ENCODE results near the gene C5orf22.
A peak's percentile ranks its signal among the peaks of the same experiment; 100 is the strongest.
"Not testable (repeated sequence)": the region's sequence is repeated elsewhere in the genome, so short reads cannot be mapped to it uniquely, and the experiment has no call there.

Gene C5orf22

GRCh38 chr5:31531888-31532547 lies at the start of gene C5orf22, which contains the start of gene DROSHA:
Gene C5orf22 (plus strand): TSS chr5:31532301. CDS start chr5:31532393, 92 bp downstream.
Gene DROSHA (minus strand): TSS chr5:31532093. CDS start chr5:31529059, 3,034 bp downstream.
- DNase-seq: peak; percentile 94

- no peak for DNase-seq
Measured at GRCh38 chr5:31485376-31486207, 46.5 kb upstream of the C5orf22 start.

GRCh38 chr5:31486441-31486840 lies 45.7 kb upstream of the C5orf22 start:
- no peak for DNase-seq

- no peak for DNase-seq
Measured at GRCh38 chr5:31487506-31487905, 44.6 kb upstream of the C5orf22 start.

GRCh38 chr5:31492869-31493268 lies 39.2 kb upstream of the C5orf22 start:
- DNase-seq: no peak

- no peak for DNase-seq
Measured at GRCh38 chr5:31495336-31495735, 36.8 kb upstream of the C5orf22 start.

GRCh38 chr5:31496301-31496700 lies 35.8 kb upstream of the C5orf22 start:
- DNase-seq: no peak

- DNase-seq: no peak
Measured at GRCh38 chr5:31496891-31497290, 35.2 kb upstream of the C5orf22 start.

GRCh38 chr5:31500256-31500655 lies 31.8 kb upstream of the C5orf22 start:
- DNase-seq: no peak

- DNase-seq: no peak
Measured at GRCh38 chr5:31502506-31502905, 29.6 kb upstream of the C5orf22 start.

- DNase-seq: no peak
Measured at GRCh38 chr5:31504529-31504928, 27.6 kb upstream of the C5orf22 start.

GRCh38 chr5:31511305-31511704 lies 20.8 kb upstream of the C5orf22 start:
- DNase-seq: no peak

GRCh38 chr5:31516802-31517201 lies 15.3 kb upstream of the C5orf22 start:
- no peak for DNase-seq

GRCh38 chr5:31523041-31523440 lies 9.1 kb upstream of the C5orf22 start:
- no peak for DNase-seq

GRCh38 chr5:31530541-31531265 lies 1.4 kb upstream of the C5orf22 start:
- no peak for DNase-seq

- no peak for DNase-seq
Measured at GRCh38 chr5:31531543-31531887, 586 bp upstream of the C5orf22 start.

GRCh38 chr5:31534527-31535046 lies 2.5 kb downstream of the C5orf22 start:
- no peak for DNase-seq

GRCh38 chr5:31536873-31537272 lies 4.8 kb downstream of the C5orf22 start:
- DNase-seq: no peak

GRCh38 chr5:31537349-31537748 lies 5.2 kb downstream of the C5orf22 start:
- DNase-seq: no peak

GRCh38 chr5:31537851-31538250 lies 5.8 kb downstream of the C5orf22 start:
- DNase-seq: no peak

- not testable (repeated sequence) for DNase-seq
Measured at GRCh38 chr5:31549114-31549513, 17.0 kb downstream of the C5orf22 start.

GRCh38 chr5:31551878-31552277 lies 19.8 kb downstream of the C5orf22 start:
- DNase-seq: no peak

- DNase-seq: no peak
Measured at GRCh38 chr5:31553863-31554262, 21.8 kb downstream of the C5orf22 start.

Data from stimulated activated naive CD4-positive, alpha-beta T cell treated with Interleukin-2 at 50 U/mL for 16 hours (primary cell).